H54 (cell line): ENCODE results near the gene KLHL17.
"Not testable (repeated sequence)": the region's sequence is repeated elsewhere in the genome, so short reads cannot be mapped to it uniquely, and the experiment has no call there.

ENCODE experiments used
- DNase-seq: peaks from one replicate; pipeline ENCODE4 v3.0.0; 2011; ENCODE audit warnings: low spot score, mixed read lengths; ENCODE audit not compliant: insufficient read length
- FAIRE-seq: peaks from 3 replicates; lab custom pipeline; 2011; peaks lifted over from hg19 to GRCh38; lab: Jason Lieb, UNC
- POLR2A ChIP-seq: IDR thresholded peaks from 2 replicates; pipeline ENCODE4 v1.6.1; 2011; ENCODE audit warnings: low read depth, mild to moderate bottlenecking, low read length

The KLHL17 gene

DNA sequence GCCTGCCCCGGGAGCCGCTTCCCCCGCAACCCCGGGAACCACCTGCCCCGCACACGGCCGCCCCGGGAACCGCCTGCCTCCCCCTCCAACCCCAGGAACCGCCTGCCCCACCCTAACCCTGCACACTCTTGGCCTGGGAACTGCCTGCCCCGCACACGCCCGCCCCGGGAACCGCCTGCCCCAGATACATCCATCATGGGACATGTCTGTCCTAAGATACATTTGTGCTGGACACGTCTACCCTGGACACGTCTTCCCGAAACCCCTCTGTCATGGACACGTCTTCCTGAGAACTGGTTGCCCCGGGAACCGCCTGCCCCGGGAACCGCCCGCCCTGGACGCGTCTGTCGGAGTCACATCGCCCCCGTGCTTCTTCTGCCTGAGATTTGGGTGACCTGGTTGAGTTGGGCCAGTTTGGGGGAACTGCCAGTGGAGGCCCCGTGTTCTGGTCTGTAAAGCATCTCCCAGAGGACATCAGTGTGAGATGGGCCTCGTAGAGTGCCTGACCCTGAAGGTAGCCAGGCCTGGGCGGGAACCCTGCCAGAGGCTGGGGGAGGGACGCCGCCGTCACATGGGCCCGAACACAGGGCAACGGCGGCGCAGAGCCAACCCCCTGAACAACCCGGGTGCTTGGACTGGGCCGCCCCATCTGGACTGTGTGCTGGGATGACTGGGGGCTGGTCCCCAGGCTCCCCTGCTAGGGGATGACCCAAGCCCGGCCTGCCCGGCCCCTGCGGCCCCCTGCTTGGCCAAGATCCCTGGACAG, 17.9 kb downstream of the KLHL17 start:
- TF ChIP-seq POLR2A: no peak
- FAIRE-seq: no peak
- no peak for DNase-seq

GRCh38 chr1:978835-979743, 18.7 kb downstream of the KLHL17 start:
- no peak for DNase-seq
- FAIRE-seq: no peak
- TF ChIP-seq POLR2A: no peak

- TF ChIP-seq POLR2A: no peak
- DNase-seq (no peak), FAIRE-seq (no peak)
Measured at GRCh38 chr1:979744-980072, 19.3 kb downstream of the KLHL17 start.

DNA sequence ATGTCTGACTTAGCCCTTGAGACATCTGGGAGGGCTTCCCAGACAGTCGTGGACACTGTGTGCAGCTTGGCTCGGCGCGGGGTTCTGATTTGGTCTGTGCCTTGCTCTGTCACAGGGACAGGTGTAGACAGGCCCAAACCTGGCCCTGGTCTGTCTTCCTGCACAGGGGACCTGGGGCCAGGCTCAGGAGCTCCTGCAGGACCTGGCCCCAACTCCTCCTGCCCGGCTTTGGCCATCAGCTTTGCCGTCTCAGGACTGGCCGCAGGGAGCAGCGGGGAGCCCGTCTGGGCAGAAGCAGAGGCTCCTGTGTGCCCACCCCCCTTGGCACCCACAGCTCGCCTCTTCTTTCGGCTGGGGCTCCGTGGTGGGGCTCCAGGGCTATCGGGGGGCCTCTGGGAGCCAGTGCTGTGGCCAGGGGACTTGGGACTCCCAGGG, 19.8 kb downstream of the KLHL17 start:
- TF ChIP-seq POLR2A: no peak
- no peak for DNase-seq
- FAIRE-seq: no peak

GRCh38 chr1:980602-981395, 20.4 kb downstream of the KLHL17 start:
- TF ChIP-seq POLR2A: no peak
- FAIRE-seq (no peak), DNase-seq (no peak)

DNA sequence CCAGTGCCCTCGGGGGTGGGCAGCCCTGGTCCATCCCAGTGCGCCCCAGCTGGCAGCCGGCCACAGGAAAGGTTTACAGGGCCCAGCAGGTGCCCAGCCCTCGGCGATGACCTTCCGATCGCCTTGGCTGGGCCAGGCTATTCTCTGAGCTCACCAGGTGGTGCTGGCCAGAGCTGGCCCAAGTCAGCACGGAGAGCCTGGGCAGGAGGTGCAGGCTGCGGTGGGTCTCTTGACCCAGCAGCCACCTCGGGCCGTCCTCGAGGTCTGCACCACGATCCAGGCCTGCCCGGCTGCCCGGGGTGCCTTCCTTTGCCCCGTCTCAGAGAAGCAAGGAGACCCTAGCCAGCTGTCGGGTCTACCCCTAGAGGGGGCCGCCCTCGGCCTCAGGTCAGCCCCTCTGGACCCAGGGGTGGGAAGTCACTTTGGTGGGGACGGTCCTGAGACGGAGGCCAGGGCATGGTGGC, 21.1 kb downstream of the KLHL17 start:
- TF ChIP-seq POLR2A: no peak
- FAIRE-seq (no peak), DNase-seq (no peak)

DNA sequence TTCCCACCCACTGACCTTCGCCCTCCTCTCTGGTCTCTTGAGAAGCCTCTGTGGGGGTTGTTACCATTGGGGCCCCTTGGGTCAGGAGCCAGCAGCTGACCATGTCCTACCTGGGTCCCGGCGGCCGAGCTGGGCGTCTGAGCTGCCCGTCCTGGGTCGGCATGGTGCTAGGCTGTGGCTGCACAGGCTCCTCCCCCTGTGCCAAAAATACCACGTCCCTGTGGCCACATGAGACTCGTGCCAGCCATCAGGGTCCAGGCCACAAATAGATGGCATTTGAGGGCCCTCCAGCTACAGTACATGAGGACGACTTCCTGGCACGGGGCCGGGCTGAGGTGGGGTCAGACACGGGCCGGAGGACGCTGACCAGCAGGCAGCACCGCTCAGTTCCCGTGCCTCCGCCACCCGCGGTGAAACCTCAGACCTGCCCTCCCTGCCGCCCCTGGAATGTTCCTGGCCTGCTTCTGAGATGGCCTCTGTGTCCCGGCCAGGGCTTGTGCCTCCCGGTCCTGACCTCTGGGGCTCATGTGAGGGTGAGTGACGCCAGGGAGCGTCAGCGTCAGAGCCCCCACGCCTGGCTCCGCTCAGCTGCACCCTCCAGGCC, 21.7 kb downstream of the KLHL17 start, which contains the start of gene PERM1:
Gene PERM1, minus strand, starts transcription at position 139 of the 604 bp plus-strand sequence. CDS start 1,064 bp downstream, outside the sequence.
- no peak for TF ChIP-seq POLR2A
- no peak for FAIRE-seq

GRCh38 chr1:982765-983436, 22.5 kb downstream of the KLHL17 start:
- FAIRE-seq (no peak), DNase-seq (no peak)
- TF ChIP-seq POLR2A: no peak

More for the DNA sequence above, 21.7 kb downstream of the KLHL17 start, which contains the start of gene PERM1:
- no peak for DNase-seq

DNA sequence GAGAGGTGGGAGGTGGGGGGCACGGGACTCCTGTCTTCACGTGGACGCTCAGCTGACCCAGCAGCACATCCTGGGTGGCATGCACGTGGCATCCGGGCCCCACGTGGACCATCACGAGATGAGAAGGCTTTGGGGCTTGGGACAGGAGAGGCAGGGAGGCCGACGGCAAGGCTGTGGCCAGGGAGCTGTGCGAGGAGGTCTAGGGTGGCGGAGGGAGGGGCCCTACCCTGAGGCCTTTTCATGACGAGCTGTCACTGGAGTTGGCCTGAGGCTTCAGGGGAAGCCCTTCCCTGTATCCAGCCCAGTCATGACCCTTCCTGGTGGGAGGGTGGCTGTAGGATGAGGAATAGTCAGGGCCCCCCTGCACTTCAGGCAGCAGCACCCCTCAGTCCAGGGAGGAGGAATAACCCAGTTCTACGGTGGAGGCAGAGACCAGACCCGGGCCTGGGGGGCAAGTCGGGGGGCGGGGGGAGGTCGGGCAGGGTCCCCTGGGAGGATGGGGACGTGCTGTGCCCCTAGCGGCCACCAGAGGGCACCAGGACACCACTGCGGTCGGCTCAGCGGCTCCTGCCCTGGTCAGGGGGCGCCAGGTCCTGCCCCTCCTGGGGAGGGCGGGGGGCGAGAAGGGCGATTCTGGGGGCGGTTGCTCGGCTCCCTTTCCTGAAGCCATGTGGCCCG, 23.6 kb downstream of the KLHL17 start:
- no peak for DNase-seq
- FAIRE-seq: no peak
- TF ChIP-seq POLR2A: no peak

- no peak for DNase-seq
- no peak for TF ChIP-seq POLR2A
- FAIRE-seq: no peak
Measured at GRCh38 chr1:984476-984814, 24.1 kb downstream of the KLHL17 start.

DNA sequence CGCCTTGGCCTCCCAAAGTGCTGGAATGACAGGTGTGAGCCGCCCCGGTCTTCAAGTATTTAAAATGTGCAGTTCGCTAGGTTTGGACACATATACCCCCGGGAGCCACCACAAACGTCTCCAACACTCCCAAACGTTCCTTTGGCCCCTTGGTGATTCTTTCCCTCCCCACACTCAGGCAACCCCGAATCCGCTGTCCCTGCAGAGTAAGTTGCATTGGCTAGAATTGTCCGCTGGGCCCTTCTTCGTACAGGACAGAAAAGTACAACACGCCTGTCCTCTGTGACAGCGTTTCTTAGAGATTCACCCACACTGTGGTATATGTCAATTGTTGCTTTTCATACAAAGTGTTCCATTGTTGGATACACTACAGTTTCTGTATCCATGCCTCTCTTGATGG, 24.7 kb downstream of the KLHL17 start:
- TF ChIP-seq POLR2A: no peak
- FAIRE-seq (no peak), DNase-seq (no peak)

DNA sequence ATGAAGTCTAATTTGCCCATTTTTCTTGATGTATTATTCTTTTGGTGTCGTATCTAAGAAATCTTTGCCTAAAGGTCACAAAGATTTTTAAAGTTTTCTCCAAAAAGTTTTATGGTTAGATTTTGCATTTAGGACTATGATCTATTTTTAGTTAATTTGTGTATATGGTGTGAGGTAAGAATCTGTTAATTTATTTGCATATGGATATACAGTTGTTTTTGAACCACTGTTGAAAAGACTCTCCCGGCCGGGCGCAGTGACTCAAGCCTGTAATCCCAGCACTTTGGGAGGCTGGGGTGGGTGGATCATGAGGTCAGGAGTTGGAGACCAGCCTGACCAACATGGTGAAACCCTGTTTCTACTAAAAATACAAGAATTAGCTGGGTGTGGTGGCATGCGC, 27.7 kb downstream of the KLHL17 start:
- FAIRE-seq, DNase-seq: not testable (repeated sequence)

- not testable (repeated sequence) for DNase-seq, FAIRE-seq
Measured at GRCh38 chr1:991275-991674, 30.9 kb downstream of the KLHL17 start.
